MM.1S (cell line): ENCODE results near the gene ZKSCAN3.

ENCODE experiments used
- EZH2 ChIP-seq: fragments of 300-600 bp; sonication (generic); optimal IDR thresholded peaks from 2 replicates; pipeline ENCODE3; 2017; ENCODE audit warnings: low read depth, mild to moderate bottlenecking, antibody characterized with exemption, low read length, mixed read lengths
- EZH2phosphoT487 ChIP-seq: fragments of 300-600 bp; sonication (generic); IDR thresholded peaks from 2 replicates; pipeline ENCODE4 v1.6.1; 2018; ENCODE audit warnings: antibody characterized with exemption, low read length
- TF ChIP-seq, protein P1 (sequence below): fragments of 300-600 bp; sonication (generic); IDR thresholded peaks from 2 replicates; pipeline ENCODE4 v1.5.1; 2016; ENCODE audit warnings: antibody characterized with exemption, low read length, mixed read lengths

DNA sequence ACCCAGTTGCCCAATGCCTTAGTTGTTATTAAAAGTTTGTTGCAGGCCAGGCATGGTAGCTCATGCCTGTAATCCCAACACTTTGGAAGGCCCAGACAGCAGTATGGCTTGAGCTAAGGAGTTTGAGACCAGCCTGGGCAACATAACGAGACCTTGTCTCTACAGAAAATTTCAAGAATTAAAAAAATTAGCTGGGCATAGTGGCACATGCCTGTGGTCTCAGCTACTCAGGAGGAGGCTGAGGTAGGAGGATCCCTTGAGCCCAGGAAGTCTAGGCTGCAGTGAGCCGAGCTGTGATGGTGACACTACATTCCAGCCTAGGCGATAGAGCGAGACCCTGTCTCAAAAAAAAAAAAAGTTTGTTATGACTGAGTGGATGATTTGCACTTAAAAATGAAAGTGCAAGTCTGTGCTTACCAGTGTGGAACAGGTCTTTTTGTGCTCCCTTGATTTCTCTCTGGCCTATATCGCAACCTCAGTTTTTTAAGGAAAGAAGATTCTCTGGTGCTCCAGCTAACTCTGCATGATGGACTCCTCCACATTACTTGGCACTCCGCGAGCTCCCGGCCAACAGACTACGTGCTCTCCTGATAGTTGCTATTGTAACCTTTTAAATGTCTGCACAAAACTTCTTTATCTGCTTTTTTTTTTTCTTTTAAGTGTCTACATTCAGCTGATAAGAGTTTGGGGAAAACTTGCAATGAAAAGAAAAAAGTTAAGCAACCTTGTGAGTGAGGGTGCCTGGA is 22.1 kb downstream of the ZKSCAN3 start:
- TF ChIP-seq, protein P1, sequence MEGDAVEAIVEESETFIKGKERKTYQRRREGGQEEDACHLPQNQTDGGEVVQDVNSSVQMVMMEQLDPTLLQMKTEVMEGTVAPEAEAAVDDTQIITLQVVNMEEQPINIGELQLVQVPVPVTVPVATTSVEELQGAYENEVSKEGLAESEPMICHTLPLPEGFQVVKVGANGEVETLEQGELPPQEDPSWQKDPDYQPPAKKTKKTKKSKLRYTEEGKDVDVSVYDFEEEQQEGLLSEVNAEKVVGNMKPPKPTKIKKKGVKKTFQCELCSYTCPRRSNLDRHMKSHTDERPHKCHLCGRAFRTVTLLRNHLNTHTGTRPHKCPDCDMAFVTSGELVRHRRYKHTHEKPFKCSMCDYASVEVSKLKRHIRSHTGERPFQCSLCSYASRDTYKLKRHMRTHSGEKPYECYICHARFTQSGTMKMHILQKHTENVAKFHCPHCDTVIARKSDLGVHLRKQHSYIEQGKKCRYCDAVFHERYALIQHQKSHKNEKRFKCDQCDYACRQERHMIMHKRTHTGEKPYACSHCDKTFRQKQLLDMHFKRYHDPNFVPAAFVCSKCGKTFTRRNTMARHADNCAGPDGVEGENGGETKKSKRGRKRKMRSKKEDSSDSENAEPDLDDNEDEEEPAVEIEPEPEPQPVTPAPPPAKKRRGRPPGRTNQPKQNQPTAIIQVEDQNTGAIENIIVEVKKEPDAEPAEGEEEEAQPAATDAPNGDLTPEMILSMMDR, result no peak
- TF ChIP-seq EZH2phosphoT487, result no peak
- no peak for TF ChIP-seq EZH2
